Activated gamma-delta T cell treated with Interleukin-2 at 50 U/mL for 16 hours (primary cell): ENCODE results near the gene BHLHE23.
"Not testable (repeated sequence)": the region's sequence is repeated elsewhere in the genome, so short reads cannot be mapped to it uniquely, and the experiment has no call there.

Experiments
- DNase-seq: peaks from one replicate; pipeline ENCODE4 v3.0.0-alpha.2; 2020

Gene BHLHE23

DNA sequence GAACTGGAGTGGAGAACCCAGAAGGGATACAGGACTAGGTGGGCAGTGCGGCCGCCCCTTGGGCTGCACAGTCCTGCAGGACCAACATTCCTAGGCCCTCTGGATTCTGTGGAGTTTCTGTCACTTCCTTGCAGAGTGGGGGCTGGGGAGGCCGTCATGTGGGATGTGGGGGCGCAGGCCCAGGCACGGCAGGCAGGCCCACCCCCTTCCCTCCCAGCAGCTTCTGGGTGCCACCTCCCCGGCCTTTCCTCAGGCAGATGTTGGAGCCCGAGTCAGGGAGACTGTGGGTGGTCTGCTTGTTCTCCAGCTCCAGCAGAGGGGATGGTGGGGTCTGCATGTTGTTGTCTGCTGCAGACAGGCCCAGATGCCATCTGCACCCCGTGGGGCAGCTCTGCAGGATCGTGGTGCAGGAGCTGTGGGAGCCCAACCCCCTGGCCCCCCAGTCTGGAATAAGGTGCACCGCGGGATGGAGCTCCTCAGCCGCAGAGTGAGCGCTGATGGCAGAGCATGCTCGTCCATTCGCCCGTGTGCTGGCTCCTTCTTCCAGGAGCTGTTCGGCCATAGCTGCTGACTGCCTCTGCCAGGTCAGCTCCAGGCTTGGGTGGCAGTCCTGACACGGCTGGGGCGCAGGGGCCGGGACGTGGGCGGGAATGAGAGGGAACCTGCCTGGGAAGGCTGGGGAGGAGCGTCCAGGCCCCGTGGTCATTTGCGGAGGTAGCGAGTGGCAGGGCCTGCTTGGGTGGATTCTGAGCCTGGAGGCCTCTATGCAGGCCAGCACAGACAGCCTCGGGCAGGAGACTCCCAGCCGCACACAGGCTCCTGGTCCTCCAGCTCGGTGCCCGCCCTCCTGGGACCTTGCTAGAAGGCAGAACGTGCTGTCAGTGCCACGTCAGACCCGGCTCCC lies 36.2 kb downstream of the BHLHE23 start:
- DNase-seq: no peak

DNA sequence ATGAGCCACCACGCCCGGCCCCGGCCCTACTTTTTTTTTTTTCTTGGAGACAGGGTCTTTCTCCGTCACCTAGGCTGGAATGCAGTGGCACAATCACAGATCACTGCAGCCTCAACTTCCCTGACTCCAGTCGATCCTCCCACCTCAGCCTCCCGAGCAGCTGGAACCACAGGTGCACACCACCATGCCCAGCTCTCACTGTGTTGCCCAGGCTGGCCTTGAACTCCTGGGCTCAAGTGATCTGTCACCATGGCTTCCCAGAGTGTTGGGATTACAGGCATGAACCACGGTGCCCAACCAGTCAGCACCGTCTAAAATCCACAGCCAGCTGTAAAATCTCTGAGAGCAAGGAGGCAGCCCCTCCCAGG lies 36.8 kb downstream of the BHLHE23 start:
- no peak for DNase-seq

DNA sequence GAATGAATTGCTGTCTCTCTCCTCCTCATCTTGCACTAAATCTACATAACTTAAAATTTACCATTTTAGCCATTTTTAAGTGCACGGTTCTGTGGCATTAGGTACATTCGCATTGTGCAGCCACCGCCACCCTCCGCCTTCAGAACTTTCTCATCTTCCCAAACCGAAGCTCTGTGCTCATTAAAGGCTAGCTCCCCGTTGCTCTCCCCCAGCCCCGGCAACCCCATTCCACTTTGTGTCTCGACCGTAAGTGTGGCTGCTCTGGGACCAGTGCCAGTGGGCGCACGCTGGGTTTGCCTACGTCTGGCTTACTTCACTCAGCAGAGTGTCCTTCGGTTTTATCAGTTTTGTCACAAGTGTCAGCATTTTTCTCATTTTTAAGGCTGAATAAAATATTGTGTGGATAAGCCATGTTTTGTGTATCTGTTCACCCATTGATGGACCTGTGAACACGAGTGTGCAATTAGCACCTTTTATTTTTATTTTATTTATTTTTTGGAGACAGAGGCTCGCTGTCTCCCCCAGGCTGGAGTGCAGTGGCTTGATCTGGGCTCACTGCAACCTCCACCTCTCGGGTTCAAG lies 37.5 kb downstream of the BHLHE23 start:
- DNase-seq: no peak

DNA sequence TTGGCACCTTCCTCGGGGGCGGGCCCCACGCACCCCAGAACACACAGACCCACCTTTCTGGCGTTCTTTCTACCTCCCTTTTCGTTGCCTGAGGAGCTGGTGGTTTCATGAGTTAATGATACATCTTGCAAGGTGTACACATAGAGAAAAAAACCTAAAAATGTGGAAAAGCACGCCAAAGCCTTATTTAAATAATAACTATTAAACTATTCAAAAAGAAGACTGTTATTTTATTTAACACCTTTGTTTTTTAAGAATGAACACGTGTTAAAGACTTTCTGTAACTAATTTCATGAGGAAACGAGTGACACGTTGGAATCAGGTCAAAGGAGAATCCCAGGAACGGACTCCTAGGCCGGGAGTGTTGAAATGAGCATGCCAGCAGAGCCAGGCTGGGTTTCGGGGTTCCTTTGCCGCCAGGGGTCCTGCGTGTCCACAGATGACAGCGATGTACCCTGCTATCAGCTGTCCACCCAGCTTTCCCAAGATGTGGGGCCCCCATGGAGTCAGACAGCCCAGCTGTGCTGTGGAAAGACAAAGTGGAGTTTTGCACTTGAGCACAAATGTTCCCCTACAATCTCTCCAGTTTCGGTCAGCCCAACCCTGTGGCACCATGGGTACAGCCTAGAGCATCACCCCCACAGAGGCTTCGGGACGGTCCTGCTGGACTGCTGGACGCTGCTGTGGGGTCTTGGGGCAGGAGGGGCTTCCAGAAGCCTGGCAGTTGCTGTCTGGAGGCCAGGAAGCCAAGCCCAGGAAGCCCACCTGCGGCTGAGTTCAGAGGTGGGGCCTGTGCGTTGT lies 38.2 kb downstream of the BHLHE23 start:
- no peak for DNase-seq

DNA sequence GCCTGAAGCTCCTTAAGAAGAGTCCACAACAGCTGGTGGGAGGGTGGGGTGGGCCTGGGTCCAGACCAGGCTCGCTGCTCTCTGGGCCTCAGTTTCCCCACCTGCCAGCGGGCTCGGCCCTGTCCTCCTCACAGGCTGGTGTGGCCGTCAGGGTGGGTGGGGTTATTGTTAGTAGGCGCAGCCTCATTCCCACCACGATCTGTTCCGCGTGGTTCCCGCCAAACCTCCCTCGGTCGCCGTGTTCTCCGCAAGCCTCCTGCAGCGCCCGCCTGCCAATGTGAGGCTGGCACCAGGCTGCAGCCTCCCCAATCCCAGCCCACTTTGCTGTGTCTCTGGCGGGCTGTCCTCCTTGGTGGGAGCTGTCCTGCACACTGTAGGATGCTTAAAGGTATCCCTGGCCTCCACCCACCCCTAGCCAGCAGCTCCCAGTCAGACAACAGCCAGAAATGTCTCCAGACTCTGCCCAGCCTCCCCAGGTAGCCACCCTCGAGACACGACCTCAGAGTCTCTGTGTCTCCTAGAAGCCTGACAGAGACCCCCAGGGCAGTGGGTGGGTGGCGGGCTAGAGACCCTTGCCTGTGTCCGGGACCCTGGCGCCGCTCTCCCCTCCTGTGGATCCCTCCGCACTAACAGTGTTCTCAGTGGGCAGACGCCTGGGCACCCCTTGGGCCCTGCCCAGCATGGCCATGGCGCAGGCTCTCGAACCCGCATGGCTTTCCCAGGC lies 39.0 kb downstream of the BHLHE23 start:
- no peak for DNase-seq

DNA sequence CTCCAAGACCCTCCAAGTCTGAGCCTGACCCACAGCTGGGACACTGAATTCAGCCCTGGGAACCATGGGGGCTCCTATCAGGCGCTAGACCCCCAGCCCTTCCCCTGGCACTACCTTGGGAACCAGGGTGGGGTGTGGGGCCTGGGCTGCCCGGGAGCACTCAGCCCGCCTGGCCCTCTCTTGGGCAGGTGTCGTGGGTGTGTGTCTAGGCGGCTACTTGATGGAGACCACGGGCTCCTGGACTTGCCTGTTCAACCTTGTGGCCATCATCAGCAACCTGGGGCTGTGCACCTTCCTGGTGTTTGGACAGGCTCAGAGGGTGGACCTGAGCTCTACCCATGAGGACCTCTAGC lies 39.6 kb downstream of the BHLHE23 start:
- no peak for DNase-seq

DNA sequence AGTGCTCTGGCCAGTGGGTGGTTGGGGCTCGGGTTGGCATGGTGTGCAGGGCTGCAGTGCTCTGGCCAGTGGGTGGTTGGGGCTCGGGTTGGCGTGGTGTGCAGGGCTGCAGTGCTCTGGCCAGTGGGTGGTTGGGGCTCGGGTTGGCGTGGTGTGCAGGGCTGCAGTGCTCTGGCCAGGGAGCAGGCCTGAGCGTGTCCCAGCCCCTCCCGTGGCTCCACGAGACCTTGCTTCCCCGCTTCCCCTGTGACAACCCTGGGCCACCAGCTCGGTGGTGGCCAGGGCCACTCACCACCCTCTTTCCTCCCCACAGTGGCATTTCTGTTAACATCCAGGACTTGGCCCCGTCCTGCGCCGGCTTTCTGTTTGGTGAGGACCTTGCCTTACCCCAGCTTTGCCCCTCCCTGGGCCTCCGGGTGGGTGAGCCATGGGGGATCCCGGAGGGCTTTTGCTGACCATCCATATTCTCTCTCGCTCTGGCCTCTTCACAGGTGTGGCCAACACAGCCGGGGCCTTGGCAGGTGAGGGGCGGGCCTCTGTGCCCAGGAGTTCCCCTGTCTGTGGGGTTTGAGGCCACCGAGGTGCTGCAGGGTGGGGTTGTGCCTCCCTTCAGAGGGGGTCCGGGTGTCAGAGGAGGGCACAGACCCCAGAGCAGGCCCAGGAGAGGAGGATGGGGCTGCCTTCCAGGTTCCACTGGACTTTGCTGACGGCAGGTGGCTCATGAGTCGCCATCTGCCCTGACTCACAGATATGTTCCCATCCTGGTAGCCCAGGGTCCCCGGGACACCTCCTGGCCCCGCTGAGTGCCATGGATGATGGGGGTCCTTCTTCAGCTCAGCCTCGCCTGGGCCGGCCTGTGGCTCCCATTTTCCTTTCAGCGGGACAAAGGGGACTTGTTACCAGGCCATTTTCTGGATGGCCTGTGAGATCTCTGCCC lies 40.3 kb downstream of the BHLHE23 start:
- no peak for DNase-seq

DNA sequence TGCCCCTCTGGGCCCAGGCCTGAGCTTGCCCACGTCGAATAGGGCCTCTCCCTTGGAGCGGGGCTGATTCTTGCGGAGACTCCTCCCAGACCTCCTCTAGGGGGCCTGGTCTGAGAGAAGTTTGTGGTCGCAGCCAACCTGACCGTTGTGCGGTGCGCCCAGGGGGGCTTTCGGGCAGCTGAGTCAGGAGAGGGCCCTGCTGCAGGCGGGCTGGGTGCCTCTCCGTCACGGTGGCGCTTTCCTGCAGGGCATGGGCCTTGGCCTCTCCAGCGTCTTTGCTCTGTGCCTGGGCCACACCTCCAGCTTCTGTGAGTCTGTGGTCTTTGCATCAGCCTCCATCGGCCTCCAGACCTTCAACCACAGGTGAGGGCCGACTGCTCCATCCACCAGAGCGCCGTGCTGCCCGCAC lies 41.4 kb downstream of the BHLHE23 start:
- no peak for DNase-seq

DNA sequence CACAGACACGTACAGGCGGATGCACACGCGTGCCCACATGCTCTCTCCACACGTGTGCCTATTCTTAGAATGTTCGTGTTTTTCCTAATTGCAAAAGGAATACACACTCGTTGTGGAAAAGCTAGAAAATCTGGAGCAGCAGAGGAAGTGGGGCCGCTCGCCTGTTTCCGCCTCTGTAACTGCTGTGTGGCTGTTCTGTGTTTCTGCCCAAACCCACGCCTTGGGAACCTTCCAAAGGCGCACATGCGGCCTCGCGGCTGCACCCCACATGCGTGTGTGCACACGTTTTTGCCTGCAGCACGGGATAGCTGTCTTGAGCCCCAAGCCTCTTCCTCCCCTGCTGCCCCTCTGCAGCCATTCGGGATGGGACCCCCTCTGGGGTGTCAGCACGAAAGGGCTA lies 42.1 kb downstream of the BHLHE23 start:
- DNase-seq: no peak

DNA sequence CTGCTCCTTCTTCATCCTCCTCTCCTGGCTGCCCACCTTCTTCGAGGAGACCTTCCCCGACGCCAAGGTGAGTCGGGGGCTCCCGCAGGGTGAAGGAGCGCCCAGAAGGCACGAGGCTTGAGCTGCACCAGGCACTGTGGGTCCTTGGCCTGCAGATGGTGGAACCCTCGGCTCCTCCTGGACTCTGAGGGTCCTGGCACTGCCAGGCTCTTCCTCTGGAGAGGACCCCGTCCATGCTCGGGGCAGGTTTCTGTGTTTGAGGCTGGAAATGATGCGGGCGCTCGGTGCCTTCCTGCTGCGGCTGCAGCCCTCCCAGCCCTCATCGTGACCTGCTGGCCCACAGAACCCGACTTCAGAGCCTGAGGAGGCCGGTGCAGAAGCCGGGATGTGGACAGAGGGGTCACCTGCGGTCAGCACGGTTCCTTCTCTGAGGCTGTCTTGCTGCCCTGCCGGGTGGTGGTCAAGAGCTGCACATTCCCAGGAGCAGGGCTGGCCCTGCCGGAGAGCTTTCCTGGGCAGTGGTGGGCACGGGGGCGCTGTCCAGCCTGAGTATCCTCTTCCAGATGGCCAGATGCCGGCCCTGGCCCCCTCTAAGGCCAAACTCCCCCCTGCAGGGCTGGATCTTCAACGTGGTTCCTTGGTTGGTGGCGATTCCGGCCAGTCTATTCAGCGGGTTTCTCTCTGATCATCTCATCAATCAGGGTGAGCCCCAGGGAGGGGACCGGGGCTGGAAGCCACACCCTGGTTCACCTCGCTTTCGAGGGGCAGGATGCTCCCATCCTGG lies 43.0 kb downstream of the BHLHE23 start:
- DNase-seq: no peak

DNA sequence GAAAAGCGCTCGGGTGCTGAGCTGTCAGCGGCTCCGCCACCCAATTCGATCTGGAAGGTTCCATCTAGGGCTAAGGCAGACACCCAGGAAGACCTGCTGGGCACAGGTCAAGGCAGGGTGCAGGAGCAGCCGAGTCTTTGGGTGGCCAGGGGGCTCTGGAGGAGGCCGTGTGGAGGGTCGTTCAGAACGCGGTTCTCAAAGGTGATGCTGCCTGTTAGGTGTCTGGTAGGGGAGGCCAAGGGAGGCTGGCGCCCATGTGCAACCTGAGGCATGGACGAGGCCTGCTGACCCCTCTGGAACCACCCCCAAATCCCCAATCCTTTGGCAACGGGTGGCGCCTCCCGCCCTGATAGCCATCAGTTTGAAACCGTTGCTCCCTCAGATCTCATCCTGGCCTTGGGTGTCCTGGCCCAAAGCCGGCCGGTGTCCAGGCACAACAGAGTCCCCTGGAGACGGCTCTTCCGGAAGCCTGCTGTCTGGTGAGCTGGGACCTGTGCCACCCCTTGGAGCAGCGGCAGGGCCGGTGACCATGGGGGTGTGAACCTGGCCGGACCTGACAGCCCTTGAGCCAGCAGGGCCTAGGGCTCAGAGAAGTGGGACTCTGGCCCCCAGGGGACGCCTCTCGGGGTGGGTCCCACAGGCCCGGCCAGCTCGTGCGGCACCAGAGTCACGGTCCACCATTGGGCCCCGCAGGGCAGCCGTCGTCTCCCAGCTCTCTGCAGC lies 43.7 kb downstream of the BHLHE23 start:
- no peak for DNase-seq

DNA sequence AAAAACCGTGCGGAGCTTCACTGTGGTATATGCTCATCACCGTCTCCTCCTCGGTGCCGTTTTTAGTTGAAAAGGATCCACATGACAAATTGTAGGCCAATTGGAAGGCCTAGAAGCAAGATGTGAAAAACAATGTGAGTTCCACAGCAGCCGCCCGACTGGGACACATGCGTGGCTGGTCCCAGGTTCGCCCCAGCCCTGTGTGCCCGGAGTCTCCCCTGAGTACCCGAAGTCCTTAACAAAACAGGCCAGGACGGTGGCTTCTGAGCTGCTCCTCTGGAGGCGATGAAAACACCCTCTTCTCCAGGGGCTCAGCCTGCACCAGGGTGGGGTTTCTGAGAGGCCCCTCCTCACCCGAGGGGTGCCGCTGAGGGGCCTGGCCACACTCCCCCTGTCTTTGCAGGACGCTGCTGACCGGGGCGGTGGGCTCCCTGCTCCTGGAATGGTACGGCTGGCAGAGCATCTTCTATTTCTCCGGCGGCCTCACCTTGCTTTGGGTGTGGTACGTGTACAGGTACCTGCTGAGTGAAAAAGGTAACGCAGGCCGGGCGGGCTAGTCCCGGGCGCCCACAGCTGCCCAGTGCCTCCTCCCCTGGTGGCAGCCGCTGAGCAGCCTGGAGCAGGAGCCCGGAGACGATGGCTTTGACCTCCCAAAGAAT lies 44.4 kb downstream of the BHLHE23 start:
- DNase-seq: no peak

DNA sequence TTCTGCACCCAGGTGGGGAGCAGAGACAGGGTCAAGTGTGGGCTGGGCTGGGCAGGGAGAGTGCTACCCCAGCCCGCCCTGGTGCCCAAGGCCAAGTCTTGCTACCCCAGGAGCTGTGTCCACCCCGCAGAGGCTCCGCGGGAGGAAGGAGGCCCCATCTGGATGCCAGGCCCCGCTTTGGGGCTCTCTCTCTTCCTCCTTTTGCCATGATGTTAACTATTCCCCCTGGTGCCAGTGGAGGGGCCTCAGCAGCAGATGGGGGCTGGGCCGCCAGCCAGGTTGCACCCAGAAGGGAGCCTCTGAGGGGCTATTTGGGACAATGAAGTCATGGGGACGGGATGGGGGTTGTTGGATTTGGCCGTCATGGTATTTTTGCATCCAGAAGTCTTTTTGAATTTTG lies 45.0 kb downstream of the BHLHE23 start:
- DNase-seq: no peak

DNA sequence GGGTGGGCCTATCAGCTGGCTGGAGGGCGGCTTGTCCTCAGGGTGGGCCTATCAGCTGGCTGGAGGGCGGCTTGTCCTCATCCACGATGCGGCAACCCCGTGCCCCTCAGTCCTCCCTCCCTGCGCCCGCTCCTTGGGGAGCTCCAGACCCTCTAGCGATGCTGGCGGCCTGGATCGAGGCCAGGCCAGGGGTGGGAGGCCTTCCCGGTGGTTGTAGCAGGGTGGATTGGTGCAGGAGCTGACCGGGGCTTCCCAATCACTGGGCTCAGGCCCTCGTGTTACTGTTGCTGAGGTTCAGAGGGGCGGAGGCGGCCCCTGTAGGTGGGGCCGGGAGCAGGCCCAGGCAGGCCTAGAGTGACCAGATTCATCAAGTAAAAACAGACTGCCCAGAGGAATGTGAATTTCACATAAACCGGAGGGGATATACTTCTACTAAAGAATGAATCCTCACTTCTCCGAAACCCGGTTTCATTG lies 45.4 kb downstream of the BHLHE23 start:
- DNase-seq: no peak

DNA sequence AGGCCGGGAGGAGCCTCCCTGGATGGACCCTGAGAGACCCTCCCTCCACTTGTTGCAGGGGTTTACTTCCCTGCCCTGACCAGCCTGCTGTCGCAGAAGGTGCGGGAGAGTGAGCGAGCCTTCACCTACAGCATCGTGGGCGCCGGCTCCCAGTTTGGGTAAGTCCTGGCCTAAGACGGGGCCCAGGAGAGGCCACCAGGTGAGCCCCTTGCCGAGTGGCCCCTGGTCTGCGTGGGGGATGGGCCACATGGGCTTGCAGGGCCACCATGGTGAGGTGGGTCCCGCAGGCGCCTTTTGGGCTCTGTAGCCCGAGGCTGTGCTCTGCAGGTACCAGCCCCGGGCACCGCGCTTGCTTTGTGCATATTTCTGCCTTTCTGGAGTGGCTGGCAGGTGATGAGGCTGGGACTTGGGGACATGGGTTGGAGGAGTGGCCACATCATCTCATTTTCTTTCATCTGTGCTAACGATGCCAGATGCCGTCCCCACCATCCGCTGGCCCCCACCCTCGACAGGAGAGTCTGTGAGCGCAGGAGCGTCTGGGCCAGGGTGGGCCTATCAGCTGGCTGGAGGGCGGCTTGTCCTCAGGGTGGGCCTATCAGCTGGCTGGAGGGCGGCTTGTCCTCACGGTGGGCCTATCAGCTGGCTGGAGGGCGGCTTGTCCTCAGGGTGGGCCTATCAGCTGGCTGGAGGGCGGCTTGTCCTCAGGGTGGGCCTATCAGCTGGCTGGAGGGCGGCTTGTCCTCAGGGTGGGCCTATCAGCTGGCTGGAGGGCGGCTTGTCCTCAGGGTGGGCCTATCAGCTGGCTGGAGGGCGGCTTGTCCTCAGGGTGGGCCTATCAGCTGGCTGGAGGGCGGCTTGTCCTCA lies 46.1 kb downstream of the BHLHE23 start:
- not testable (repeated sequence) for DNase-seq

DNA sequence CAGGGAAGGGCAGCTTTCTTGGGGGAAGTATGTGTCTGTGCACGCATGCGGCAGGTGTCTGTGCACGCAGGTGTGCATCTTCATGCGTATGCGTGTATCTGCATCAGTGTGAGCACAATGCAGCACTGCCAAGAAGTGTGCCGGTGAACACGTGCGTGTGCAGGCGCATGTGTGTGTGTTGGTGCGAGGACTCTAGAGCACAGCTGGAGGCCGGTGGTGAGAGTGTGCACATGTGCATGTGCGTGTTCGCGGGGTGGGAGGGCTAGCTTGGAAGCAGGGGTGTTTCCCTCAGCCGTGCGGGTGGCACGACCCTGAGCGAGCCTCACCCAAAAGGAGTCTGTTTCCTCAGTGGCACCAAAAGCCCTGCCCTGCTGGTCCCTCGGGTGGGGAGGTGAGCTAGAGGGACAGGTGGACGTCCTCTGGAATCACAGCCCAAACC lies 46.7 kb downstream of the BHLHE23 start:
- DNase-seq: no peak

DNA sequence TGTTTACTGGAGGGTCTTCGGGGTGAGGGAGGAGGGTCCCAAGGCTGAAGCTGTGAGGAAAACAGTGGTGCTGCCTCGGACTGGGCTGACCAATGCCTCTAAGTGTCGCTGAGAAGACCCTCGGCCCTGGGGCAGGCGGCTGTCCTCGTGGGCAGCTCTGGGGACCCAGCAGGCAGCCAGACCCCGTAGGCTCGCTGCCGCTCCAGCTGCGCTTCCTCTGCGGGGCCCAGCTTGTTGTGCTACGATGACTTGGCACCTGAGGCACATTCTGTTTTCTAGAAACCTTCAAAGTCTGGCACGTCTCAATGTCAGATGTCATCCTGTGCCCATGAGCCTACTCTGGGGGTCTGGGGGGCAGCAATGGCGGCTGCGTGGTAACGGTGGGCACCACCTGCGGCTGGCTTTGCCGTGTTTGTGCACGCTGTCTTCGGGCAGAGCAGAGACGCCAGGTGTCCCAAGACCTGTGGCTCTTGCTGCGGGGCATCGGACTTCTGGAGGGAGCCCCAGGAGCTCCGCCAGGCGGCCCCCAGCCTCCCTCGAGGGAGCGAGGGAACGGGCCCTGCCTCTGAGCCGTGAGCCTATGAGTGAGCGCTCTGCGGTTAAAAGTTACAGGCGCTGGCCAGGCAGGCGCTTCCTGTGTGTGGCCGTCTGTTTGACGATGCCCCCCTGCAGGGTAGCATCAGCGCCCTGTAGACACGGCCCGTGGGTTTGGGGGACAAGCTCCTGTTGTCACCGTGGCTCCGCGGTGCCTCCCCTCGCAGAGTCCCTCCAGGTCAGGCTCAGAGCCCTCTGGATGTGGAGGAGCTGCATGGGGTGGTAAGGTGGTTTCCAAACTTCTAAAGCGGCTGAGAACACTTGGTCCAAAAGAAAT lies 47.4 kb downstream of the BHLHE23 start:
- DNase-seq: no peak
